HG03432 (cell line): ENCODE measurements around the gene NHERF2.

Experiments used
- ATAC-seq: cut with Tn5 transposase; IDR thresholded peaks from one replicate; pipeline ENCODE4 v1.9.1; 2021; ENCODE audit warnings: mild to moderate bottlenecking, moderate library complexity; ENCODE audit not compliant: unreplicated experiment

The NHERF2 gene

GRCh38 chr16:2038382-2039231, 11.9 kb downstream of the NHERF2 start:
- ATAC-seq: no peak

GRCh38 chr16:2039274-2040031, 12.8 kb downstream of the NHERF2 start:
- ATAC-seq: no peak

- no peak for ATAC-seq
Observed at GRCh38 chr16:2040041-2040786, 13.5 kb downstream of the NHERF2 start.

GRCh38 chr16:2040787-2041522, 14.3 kb downstream of the NHERF2 start:
- ATAC-seq: no peak

GRCh38 chr16:2042171-2042985, 15.7 kb downstream of the NHERF2 start:
- ATAC-seq: no peak

- ATAC-seq: no peak
Observed at GRCh38 chr16:2042986-2043666, 16.4 kb downstream of the NHERF2 start.

- no peak for ATAC-seq
Observed at GRCh38 chr16:2043667-2044451, 17.2 kb downstream of the NHERF2 start.

- ATAC-seq: no peak
Observed at GRCh38 chr16:2044541-2044940, 17.8 kb downstream of the NHERF2 start.

GRCh38 chr16:2045965-2046892, 19.5 kb downstream of the NHERF2 start:
- ATAC-seq: no peak

- ATAC-seq: no peak
Observed at GRCh38 chr16:2046893-2047329, 20.2 kb downstream of the NHERF2 start.

- ATAC-seq: peak; percentile 94
Observed at GRCh38 chr16:2047330-2048115, 20.8 kb downstream of the NHERF2 start, which contains the start of the genes NTHL1 and TSC2. NTHL1 (minus strand) TSS chr16:2047834; CDS start chr16:2047823, 11 bp downstream. TSC2 (plus strand) TSS chr16:2047985; CDS start chr16:2048616, 631 bp downstream.

GRCh38 chr16:2048116-2048543, 21.4 kb downstream of the NHERF2 start:
- ATAC-seq: no peak

GRCh38 chr16:2053211-2053610, 26.5 kb downstream of the NHERF2 start:
- ATAC-seq: no peak

GRCh38 chr16:2053897-2054296, 27.2 kb downstream of the NHERF2 start:
- no peak for ATAC-seq

GRCh38 chr16:2054543-2055245, 28.0 kb downstream of the NHERF2 start:
- ATAC-seq: no peak

GRCh38 chr16:2056077-2056476, 29.4 kb downstream of the NHERF2 start:
- no peak for ATAC-seq
